Measurements from ENCODE around the gene IL6R. TPM values are rescaled to one million over a fixed set of nuclear protein-coding genes. Genes with fewer than 3 reads are reported as not detected.

The IL6R gene
- polyA plus RNA-seq, 1 donor: 6.4 TPM

- no peak for DNase-seq
These were observed 20.0 kb downstream of the IL6R start for GRCh38 chr1:154425172-154425571.

DNA sequence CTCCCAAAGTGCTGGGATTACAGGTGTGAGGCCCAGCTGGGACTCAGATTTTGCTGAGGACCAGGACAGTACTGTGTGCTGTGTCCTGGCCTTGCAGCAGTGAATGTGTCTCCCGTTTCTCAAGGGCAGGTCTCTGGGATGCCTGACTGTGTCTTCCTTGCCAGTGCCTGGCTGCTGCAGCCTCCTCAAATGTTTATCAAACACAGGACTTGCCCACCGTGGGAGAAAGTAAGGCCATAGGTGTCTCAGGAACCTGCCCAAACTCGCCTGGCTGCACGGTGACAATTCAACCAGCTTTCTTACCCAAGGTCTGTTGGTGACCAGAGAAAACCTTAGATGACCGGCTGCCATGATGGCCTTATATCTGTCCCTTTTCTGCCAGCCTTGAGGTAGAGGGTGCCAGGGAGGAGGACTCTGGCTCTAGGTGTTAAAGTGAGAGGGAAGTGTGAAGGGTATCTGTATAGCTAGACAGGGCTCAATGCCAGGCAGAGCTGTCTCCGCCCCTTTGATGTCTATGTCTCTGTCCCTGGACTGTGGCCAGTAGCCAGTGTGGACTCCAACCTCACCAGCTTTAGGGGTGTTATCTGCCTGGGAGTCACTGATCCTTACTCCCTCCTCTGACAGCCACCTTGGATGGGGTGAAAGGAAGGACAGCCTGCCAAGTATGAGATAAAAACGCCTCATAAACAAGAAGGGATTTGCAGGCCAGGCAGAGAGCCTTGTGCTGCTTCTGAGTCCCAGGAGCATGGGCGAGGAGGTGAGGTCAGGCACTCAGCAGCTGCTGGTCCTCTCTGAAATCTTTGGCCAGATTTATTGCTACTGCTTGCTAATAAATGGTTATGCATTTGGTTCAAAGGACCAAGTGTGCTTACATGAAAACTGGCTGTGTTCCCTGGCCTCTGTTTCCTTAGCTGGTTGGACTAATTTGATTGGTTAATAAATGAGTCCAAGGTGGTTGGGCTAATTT is 22.3 kb downstream of the IL6R start:
- no peak for DNase-seq

- no peak for DNase-seq
These were observed 24.0 kb downstream of the IL6R start for GRCh38 chr1:154429118-154429517.

GRCh38 chr1:154429841-154430611 is 24.9 kb downstream of the IL6R start:
- no peak for DNase-seq

DNA sequence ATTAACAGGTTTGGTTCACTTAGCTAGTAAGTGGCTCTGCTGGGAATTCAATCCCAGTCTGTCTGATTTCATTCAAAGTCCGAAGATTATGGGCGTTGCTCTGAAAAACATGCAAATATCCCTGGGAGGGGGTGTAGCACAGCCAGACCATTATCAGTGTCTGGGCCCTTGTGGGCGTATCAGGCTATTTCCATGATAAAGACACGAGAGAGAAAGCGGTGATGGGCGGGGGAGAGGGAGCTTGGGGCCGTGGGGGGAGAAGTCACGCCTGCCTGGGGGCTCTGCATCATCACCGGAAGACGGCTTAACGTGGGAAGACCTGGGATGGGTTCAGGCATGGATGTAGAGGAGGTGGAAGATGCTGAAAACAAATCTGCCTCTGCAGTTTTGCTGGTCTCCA is 25.8 kb downstream of the IL6R start:
- DNase-seq: no peak

DNA sequence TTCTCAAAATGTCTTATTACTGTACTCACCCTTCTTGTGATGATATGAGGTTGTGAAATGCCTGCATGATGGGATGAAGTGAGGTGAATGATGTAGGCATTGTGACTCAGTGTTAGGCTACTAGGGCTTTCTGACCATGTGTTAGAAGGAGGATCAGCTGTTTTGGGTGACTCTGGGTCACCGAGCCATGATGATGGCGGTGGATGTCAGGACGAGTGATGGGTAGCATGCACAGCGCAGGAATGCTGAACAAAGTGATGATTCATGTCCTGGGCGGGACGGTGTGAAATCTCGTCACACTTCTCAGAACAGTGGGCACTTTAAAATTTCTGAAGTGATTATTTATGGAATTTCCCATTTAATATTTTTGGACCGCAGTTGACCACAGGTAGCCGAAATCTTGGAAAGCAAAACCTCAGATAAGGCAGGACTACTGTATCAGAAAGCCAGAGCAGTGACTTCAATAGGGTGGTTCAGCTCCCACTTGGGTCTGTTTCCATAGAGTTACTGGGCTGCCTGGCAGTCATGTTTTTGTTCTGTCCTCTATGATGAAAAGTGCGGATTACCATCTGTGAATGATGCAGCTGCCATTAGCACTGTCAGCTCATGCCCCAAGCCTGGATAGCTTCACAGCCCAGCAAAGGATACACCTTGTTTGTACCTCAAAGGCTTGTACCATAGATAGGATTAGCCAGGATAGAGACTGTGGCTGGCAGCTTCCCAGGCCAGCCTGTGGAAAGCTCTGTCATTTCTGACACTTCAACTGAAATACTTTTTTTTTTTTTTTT is 26.6 kb downstream of the IL6R start:
- no peak for DNase-seq

GRCh38 chr1:154433161-154433764 is 28.1 kb downstream of the IL6R start:
- no peak for DNase-seq

DNA sequence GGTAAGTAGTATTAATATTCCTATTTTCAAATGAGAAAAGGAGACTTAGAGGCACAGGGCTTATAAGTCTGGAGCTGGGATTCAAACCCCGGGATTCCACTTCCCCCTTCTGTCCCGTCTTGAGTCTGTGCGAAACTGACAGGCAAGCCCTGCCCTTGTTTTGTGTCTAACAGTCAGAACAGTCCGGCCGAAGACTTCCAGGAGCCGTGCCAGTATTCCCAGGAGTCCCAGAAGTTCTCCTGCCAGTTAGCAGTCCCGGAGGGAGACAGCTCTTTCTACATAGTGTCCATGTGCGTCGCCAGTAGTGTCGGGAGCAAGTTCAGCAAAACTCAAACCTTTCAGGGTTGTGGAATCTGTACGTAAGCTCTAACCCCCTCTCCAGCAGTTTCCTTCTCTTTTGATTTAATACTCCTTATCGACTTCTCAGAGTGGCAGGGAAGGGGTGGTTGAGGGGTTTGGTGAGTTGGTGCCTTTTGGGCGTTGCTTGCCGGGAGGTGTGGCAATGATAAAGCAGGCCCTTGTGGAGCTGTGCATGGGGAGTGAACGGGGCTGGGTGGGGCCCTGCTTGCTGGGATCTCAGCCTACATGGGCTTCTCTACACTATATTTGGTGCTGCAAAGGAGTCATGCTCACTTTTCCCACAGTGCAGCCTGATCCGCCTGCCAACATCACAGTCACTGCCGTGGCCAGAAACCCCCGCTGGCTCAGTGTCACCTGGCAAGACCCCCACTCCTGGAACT is 29.4 kb downstream of the IL6R start:
- DNase-seq: no peak

- no peak for DNase-seq
These were observed 30.6 kb downstream of the IL6R start for GRCh38 chr1:154435599-154436200.

DNA sequence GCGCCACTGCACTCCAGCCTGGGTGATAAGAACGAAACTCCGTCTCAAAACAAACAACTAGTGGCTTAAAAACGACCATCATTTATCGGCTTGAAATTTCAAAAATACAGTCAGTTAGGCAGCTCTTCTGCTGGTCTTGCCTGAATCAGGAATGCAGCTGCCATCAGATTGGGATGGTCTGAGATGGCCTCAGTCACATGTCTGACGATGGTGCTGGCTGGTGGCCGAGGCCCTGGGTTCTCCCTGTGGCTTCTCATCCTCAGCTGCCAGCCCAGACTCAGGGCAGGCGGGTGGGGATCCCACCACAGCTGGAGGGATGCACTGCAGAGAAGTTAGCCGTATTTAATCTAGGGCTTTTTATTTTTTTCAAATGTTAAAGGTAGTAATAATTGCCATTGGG is 31.3 kb downstream of the IL6R start:
- DNase-seq: no peak

GRCh38 chr1:154440036-154440804 is 35.1 kb downstream of the IL6R start:
- DNase-seq: no peak

- no peak for DNase-seq
These were observed 36.2 kb downstream of the IL6R start for GRCh38 chr1:154441241-154441888.

GRCh38 chr1:154442006-154442740 is 37.0 kb downstream of the IL6R start:
- DNase-seq: no peak

GRCh38 chr1:154443274-154444013 is 38.3 kb downstream of the IL6R start:
- DNase-seq: no peak

DNA sequence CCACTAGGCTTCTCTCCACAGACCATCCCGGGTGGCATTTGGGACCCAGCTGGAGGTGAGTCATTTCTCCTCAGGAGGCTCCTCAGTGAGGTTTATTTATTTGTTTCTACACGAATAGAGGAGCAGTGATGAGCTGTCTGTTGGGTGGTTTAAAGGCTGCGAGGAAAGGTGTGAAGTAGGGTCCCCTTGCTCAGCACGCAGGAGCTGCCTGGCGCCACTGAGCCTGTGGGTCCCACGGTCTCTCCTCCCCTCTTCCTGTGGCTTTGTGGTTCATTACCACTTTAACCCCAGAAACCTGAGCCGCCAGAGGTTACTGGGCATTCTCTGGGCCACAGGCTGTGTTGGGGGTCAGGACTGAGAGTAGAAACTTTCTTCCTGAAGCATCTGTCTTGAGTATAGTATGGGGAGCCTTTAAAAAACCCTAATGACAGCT is 39.9 kb downstream of the IL6R start:
- no peak for DNase-seq

DNA sequence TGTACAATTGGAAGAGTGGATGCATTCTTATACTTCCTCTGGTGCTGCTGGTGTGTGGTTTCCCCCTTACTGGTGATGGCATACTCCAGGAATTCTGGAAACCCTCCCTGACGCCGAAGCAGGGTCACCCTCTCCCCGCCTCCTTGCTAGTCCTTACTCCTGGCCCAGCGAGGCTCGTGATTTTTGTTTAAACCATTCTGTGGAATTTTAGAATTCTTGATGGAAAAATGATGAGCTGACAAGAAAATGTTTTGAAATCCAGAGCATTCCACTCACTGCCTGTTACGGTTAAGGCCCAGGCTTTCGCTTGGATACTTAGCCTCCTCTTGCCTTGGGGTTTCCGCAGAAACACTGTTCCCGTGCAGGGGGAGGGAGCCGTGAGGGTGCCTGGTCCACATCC is 41.1 kb downstream of the IL6R start:
- no peak for DNase-seq

- DNase-seq: no peak
These were observed 41.6 kb downstream of the IL6R start for GRCh38 chr1:154446789-154447188.

DNA sequence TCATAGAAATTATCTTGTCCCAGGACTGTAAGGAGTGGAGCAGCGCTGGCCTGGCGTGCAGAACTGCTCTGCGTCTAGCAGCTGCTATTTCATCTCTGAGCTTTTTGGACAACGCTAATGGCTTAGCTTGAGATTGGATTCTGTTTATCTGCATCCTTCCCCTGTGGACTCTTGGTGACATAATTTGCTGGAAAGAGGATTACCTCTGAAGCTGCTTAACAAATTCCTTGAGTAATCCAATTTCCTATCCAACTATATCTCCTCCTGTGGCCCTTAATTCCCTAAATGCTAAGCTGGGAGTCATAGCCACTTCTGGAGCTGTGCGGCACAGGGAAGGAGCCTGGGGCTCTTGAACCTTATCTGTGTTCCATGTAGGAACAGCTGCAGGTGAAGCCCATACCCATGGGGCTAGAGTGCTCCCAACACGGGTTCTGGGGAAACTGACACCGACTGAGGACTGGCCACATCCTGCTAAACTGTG is 43.2 kb downstream of the IL6R start:
- no peak for DNase-seq
